WI38 (cell line): ENCODE results near the gene BSN.
"Not testable (repeated sequence)": the region's sequence is repeated elsewhere in the genome, so short reads cannot be mapped to it uniquely, and the experiment has no call there.

Experiments
- H3K4me3 ChIP-seq: 2 replicates; pipeline ENCODE4 v1.5.1; 2011; ENCODE audit warnings: low read depth, mild to moderate bottlenecking, control low read depth, low read length
- CTCF ChIP-seq: IDR thresholded peaks from 2 replicates; pipeline ENCODE4 v1.5.1; 2012; ENCODE audit warnings: low read depth, mild to moderate bottlenecking, control low read depth, low read length

Gene BSN

DNA sequence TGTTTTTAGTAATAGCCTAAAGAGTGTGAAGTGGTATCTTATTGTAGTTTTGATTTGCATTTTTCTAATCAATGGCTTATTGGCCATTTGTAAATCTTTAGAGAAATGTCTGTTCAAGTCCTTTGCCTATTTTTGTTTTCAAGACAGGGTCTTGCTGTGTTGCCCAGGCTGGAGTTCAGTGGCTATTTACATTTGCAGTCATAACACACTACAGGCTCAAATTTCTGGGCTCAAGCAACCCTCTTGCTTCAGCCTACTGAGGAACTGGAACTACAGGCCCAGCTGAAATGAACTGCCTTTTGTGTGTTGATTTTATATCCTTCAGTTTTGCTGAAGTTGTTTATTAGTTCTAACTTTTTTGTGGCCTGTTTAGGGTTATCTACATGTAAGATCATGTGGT, 27.9 kb downstream of the BSN start:
- TF ChIP-seq CTCF, result no peak
- no peak overlapping the region for H3K4me3 ChIP-seq

DNA sequence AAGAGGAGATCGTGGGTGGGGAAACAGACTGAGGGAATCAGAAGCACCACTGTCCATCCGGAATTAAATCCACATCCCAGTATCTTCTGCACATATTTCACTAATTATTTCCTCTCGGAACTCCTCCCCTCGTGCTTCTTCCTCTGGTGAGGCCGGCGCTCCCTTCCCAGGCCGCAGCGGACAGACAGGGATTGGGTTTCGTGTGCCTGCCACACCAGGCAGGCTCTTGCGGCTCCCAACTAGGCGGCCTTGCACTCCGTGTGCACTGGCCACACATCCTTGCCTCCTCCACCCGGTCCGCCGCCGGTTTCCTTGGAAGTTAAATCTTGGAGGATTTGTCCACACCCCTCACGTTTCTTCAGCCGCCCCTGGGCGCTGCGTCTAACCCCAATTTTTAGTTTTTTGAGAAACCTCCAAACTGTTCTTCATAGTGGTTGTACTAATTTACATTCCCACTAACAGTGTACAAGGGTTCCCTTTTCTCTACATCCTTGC, 31.0 kb downstream of the BSN start:
- not testable (repeated sequence) for H3K4me3 ChIP-seq

- TF ChIP-seq CTCF, result no peak
- H3K4me3 ChIP-seq, result no peak overlapping the region
These were observed 37.3 kb downstream of the BSN start for GRCh38 chr3:49591615-49592014.

DNA sequence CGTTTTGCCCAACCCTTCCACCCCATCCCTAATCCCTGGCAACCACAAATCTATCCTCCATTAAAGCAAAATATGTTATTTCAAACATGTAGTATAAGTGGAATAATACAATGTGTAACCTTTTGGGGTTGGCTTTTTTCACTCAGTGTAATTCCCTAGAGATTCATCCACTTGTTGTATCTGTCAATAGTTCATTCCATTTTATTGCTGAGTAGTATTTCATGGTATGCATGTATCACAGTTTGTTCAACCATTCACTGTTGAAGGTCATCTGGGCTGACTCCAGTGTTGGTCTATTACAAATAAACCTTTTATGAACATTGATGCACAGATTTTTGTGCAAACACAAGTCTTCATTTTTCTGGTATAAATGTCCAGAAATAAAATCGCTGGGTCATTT, 38.8 kb downstream of the BSN start:
- no peak overlapping the region for H3K4me3 ChIP-seq
- no peak for TF ChIP-seq CTCF

GRCh38 chr3:49600781-49601180, 46.5 kb downstream of the BSN start:
- no peak overlapping the region for H3K4me3 ChIP-seq
- TF ChIP-seq CTCF, result no peak

GRCh38 chr3:49601358-49602048, 47.2 kb downstream of the BSN start:
- TF ChIP-seq CTCF, result no peak
- H3K4me3 ChIP-seq, result no peak overlapping the region

- TF ChIP-seq CTCF, result no peak
These were observed 47.8 kb downstream of the BSN start for GRCh38 chr3:49602049-49602554.

More at GRCh38 chr3:49602049-49602554, 47.8 kb downstream of the BSN start:
- H3K4me3 ChIP-seq, result no peak overlapping the region
